ENCODE measurements around the gene RABL2B.
A peak's percentile ranks its signal among the peaks of the same experiment; 100 is the strongest.
"Not testable (repeated sequence)": the region's sequence is repeated elsewhere in the genome, so short reads cannot be mapped to it uniquely, and the experiment has no call there.

RABL2B gene

GRCh38 chr22:50783033-50783879 lies at the start of gene RABL2B:
Gene RABL2B (minus strand): TSS chr22:50783636. CDS start chr22:50782294, 1,342 bp downstream.
- DNase-seq: peak; percentile 31

- DNase-seq: not testable (repeated sequence)
These were observed 3.5 kb upstream of the RABL2B start for GRCh38 chr22:50786936-50787335.

- not testable (repeated sequence) for DNase-seq
These were observed 1.9 kb upstream of the RABL2B start for GRCh38 chr22:50785289-50785688.

- DNase-seq: not testable (repeated sequence)
These were observed 442 bp upstream of the RABL2B start for GRCh38 chr22:50783880-50784276.

GRCh38 chr22:50782253-50782652 lies 1.2 kb downstream of the RABL2B start:
- not testable (repeated sequence) for DNase-seq

GRCh38 chr22:50780244-50780643 lies 3.2 kb downstream of the RABL2B start:
- DNase-seq: not testable (repeated sequence)

- not testable (repeated sequence) for DNase-seq
These were observed 5.8 kb downstream of the RABL2B start for GRCh38 chr22:50777631-50778030.

- DNase-seq: peak; percentile 43
These were observed 8.3 kb downstream of the RABL2B start for GRCh38 chr22:50775132-50775531.

GRCh38 chr22:50764288-50764687 lies 19.1 kb downstream of the RABL2B start:
- not testable (repeated sequence) for DNase-seq

GRCh38 chr22:50761829-50762228 lies 21.6 kb downstream of the RABL2B start:
- not testable (repeated sequence) for DNase-seq

GRCh38 chr22:50759597-50760341 lies 23.7 kb downstream of the RABL2B start:
- DNase-seq: not testable (repeated sequence)

GRCh38 chr22:50756949-50757491 lies 26.4 kb downstream of the RABL2B start:
- peak; percentile 18 for DNase-seq

GRCh38 chr22:50756406-50756805 lies 27.0 kb downstream of the RABL2B start:
- not testable (repeated sequence) for DNase-seq

GRCh38 chr22:50755251-50755650 lies 28.2 kb downstream of the RABL2B start:
- not testable (repeated sequence) for DNase-seq

GRCh38 chr22:50749302-50750074 lies 33.9 kb downstream of the RABL2B start:
- not testable (repeated sequence) for DNase-seq

GRCh38 chr22:50748630-50749029 lies 34.8 kb downstream of the RABL2B start:
- DNase-seq: not testable (repeated sequence)

- DNase-seq: not testable (repeated sequence)
These were observed 35.9 kb downstream of the RABL2B start for GRCh38 chr22:50747521-50747920.

- not testable (repeated sequence) for DNase-seq
These were observed 39.0 kb downstream of the RABL2B start for GRCh38 chr22:50744424-50744823.

- not testable (repeated sequence) for DNase-seq
These were observed 42.7 kb downstream of the RABL2B start for GRCh38 chr22:50740714-50741113.

- no peak for DNase-seq
These were observed 43.5 kb downstream of the RABL2B start for GRCh38 chr22:50739894-50740293.

- no peak for DNase-seq
These were observed 44.2 kb downstream of the RABL2B start for GRCh38 chr22:50739279-50739691.

GRCh38 chr22:50738649-50739227 lies 44.7 kb downstream of the RABL2B start:
- DNase-seq: no peak

All from NCI-H526 treated with DMSO at 0.1 percent for 48 hours (cell line).